GM12872 (cell line): ENCODE results near the gene NGB.

ENCODE experiments used
- CTCF ChIP-seq: IDR thresholded peaks from 3 replicates; pipeline ENCODE4 v1.5.1; 2011; ENCODE audit warnings: low read depth, mild to moderate bottlenecking, low read length, moderate library complexity; ENCODE audit not compliant: insufficient read depth

The NGB gene

GRCh38 chr14:77314043-77314442 is 43.0 kb upstream of the NGB start:
- no peak for TF ChIP-seq CTCF

GRCh38 chr14:77313371-77313770 is 42.4 kb upstream of the NGB start:
- TF ChIP-seq CTCF = no peak

- TF ChIP-seq CTCF = no peak
Observed at GRCh38 chr14:77311217-77311616, 40.2 kb upstream of the NGB start.

GRCh38 chr14:77310026-77310425 is 39.0 kb upstream of the NGB start:
- no peak for TF ChIP-seq CTCF

GRCh38 chr14:77309131-77309530 is 38.1 kb upstream of the NGB start:
- TF ChIP-seq CTCF = no peak

- TF ChIP-seq CTCF = no peak
Observed at GRCh38 chr14:77306851-77307496, 36.0 kb upstream of the NGB start.

- TF ChIP-seq CTCF = no peak
Observed at GRCh38 chr14:77306416-77306815, 35.4 kb upstream of the NGB start.

GRCh38 chr14:77305696-77306095 is 34.7 kb upstream of the NGB start:
- no peak for TF ChIP-seq CTCF
